Measurements from ENCODE around the gene IL4R. TPM values are rescaled to one million over a fixed set of nuclear protein-coding genes. Genes with fewer than 3 reads are reported as not detected.

The IL4R gene
- total RNA-seq, 1 donor from 2014 or later: 34.5 TPM

DNA sequence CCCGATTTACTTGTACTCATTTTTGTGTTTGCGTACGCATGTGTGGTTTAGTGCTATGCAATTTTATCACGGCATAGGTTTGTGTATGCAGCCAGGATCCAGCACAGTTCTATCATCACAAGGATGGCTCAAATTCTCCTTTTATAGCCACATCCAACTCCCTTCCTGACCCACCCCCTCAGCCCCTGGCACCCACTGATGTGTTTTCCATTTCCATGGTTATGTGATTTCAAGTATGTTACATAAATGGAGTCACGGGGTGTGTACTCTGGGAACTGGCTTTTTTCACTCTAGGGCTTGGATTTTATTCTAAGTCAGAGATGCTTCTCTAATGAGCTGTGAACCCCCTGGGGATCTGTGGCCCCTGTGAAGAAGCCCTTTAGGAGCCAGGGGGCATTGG lies 16.8 kb downstream of the IL4R start:
- DNase-seq (ENCODE audit: extremely low spot score, unreplicated experiment): no peak
- Mint-ChIP-seq H3K4me1 (ENCODE audit: unreplicated experiment) (peaks cover 57% of the 10 kb centered on the region), H3K27me3 (ENCODE audit: unreplicated experiment) (no peaks in the 10 kb centered on the region), H3K9me3 (ENCODE audit: unreplicated experiment) (no peaks in the 10 kb centered on the region), H3K27ac (ENCODE audit: unreplicated experiment) (peak overlapping the region; percentile 91), H3K4me3 (ENCODE audit: unreplicated experiment) (peak overlapping the region; percentile 29), H3K36me3 (ENCODE audit: unreplicated experiment) (peaks cover 7% of the 10 kb centered on the region)
- TF ChIP-seq, protein P1, sequence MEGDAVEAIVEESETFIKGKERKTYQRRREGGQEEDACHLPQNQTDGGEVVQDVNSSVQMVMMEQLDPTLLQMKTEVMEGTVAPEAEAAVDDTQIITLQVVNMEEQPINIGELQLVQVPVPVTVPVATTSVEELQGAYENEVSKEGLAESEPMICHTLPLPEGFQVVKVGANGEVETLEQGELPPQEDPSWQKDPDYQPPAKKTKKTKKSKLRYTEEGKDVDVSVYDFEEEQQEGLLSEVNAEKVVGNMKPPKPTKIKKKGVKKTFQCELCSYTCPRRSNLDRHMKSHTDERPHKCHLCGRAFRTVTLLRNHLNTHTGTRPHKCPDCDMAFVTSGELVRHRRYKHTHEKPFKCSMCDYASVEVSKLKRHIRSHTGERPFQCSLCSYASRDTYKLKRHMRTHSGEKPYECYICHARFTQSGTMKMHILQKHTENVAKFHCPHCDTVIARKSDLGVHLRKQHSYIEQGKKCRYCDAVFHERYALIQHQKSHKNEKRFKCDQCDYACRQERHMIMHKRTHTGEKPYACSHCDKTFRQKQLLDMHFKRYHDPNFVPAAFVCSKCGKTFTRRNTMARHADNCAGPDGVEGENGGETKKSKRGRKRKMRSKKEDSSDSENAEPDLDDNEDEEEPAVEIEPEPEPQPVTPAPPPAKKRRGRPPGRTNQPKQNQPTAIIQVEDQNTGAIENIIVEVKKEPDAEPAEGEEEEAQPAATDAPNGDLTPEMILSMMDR (IDR thresholded peaks at IDR 0.05): no peak

DNA sequence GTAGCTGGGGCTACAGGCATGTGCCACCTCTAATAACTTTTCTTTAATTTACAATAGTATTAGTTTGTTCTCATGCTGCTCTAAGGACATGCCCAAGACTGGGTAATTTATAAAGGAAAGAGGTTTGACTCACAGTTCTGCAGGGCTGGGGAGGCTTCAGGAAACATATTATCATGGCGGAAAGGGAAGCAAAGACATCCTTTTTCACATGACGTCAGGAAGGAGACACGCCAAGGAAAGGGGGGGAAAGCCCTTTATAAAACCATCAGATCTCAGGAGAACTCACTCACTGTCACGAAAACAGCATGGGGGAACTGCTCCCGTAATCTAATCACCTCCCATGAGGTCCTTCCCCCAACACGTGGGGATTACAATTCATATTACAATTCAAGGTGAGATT lies 18.3 kb downstream of the IL4R start:
- TF ChIP-seq, protein P1 (IDR thresholded peaks at IDR 0.05): no peak
- Mint-ChIP-seq H3K36me3 (ENCODE audit: unreplicated experiment) (peaks cover 8% of the 10 kb centered on the region), H3K27ac (ENCODE audit: unreplicated experiment) (peak overlapping the region; percentile 70), H3K9me3 (ENCODE audit: unreplicated experiment) (no peaks in the 10 kb centered on the region), H3K4me3 (ENCODE audit: unreplicated experiment) (no peak overlapping the region), H3K4me1 (ENCODE audit: unreplicated experiment) (peaks cover 44% of the 10 kb centered on the region), H3K27me3 (ENCODE audit: unreplicated experiment) (no peaks in the 10 kb centered on the region)
- no peak for DNase-seq (ENCODE audit: extremely low spot score, unreplicated experiment)

DNA sequence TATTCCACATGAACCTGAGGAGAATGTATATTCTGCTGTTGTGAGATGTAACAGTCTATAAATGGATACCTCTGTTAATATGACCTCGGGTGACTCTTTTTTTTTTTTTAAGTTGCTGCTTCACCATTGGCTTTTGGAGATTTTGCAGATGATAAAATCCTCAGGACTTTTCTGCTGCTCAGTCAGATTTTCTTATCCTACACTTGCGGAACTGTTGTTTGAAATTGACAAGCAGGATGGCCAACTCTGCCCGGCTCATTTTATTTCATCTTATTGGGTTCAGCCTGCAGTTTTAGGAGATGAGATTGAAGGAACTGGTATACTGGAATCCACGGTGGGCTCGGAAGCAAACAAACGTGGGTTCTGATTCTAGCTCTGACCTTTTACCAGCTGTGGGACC lies 19.3 kb downstream of the IL4R start:
- DNase-seq (ENCODE audit: extremely low spot score, unreplicated experiment): no peak
- H3K27ac Mint-ChIP-seq (ENCODE audit: unreplicated experiment): peak overlapping the region; percentile 70

GRCh38 chr16:27333549-27333948 lies 19.8 kb downstream of the IL4R start:
- TF ChIP-seq, protein P1 (IDR thresholded peaks at IDR 0.05): no peak
- Mint-ChIP-seq H3K36me3 (ENCODE audit: unreplicated experiment) (peaks cover 10% of the 10 kb centered on the region), H3K4me1 (ENCODE audit: unreplicated experiment) (peaks cover 37% of the 10 kb centered on the region), H3K4me3 (ENCODE audit: unreplicated experiment) (no peak overlapping the region), H3K27me3 (ENCODE audit: unreplicated experiment) (no peaks in the 10 kb centered on the region), H3K27ac (ENCODE audit: unreplicated experiment) (peak overlapping the region; percentile 70), H3K9me3 (ENCODE audit: unreplicated experiment) (no peaks in the 10 kb centered on the region)
- DNase-seq (ENCODE audit: extremely low spot score, unreplicated experiment): no peak

More for the DNA sequence above, 19.3 kb downstream of the IL4R start:
- Mint-ChIP-seq H3K4me3 (ENCODE audit: unreplicated experiment) (no peak overlapping the region), H3K36me3 (ENCODE audit: unreplicated experiment) (peaks cover 10% of the 10 kb centered on the region), H3K9me3 (ENCODE audit: unreplicated experiment) (no peaks in the 10 kb centered on the region), H3K4me1 (ENCODE audit: unreplicated experiment) (peaks cover 37% of the 10 kb centered on the region), H3K27me3 (ENCODE audit: unreplicated experiment) (no peaks in the 10 kb centered on the region)
- TF ChIP-seq, protein P1 (IDR thresholded peaks at IDR 0.05): no peak

- Mint-ChIP-seq H3K27me3 (ENCODE audit: unreplicated experiment) (no peaks in the 10 kb centered on the region), H3K4me1 (ENCODE audit: unreplicated experiment) (peaks cover 31% of the 10 kb centered on the region), H3K4me3 (ENCODE audit: unreplicated experiment) (no peak overlapping the region), H3K36me3 (ENCODE audit: unreplicated experiment) (peaks cover 14% of the 10 kb centered on the region), H3K9me3 (ENCODE audit: unreplicated experiment) (no peaks in the 10 kb centered on the region), H3K27ac (ENCODE audit: unreplicated experiment) (no peak overlapping the region)
- DNase-seq (ENCODE audit: extremely low spot score, unreplicated experiment): no peak
- TF ChIP-seq, protein P1 (IDR thresholded peaks at IDR 0.05): no peak
These were observed 20.5 kb downstream of the IL4R start for GRCh38 chr16:27334192-27334764.
